HFFc6 (cell line): ENCODE measurements around the gene GSPT1. TPM values are rescaled to one million over a fixed set of nuclear protein-coding genes. Genes with fewer than 3 reads are reported as not detected.

Experiments
- DNase-seq: peaks from one replicate; pipeline ENCODE4 v3.0.0-alpha.2; 2018
- H3K27ac Mint-ChIP-seq: 2 replicates; pipeline ENCODE4 v1.8.0; 2020; ENCODE audit warnings: mild to moderate bottlenecking, mixed read lengths
- H3K27me3 Mint-ChIP-seq: 2 replicates; pipeline ENCODE4 v1.8.0; 2021; ENCODE audit warnings: mild to moderate bottlenecking, moderate library complexity, mixed read lengths; ENCODE audit not compliant: insufficient read depth
- H3K36me3 Mint-ChIP-seq: 2 replicates; pipeline ENCODE4 v1.8.0; 2021; ENCODE audit warnings: low read depth, mixed read lengths
- H3K4me1 Mint-ChIP-seq: 2 replicates; pipeline ENCODE4 v1.8.0; 2020; ENCODE audit warnings: low read depth, mixed read lengths
- H3K4me3 Mint-ChIP-seq: 2 replicates; pipeline ENCODE4 v1.8.0; 2020; ENCODE audit warnings: mild to moderate bottlenecking, moderate library complexity, mixed read lengths
- H3K9me3 Mint-ChIP-seq: 2 replicates; pipeline ENCODE4 v1.8.0; 2020; ENCODE audit warnings: mild to moderate bottlenecking, mixed read lengths
- total RNA-seq, 6 experiments: library from RNA; stranded (reverse); fragmentation: NEBNext Ultra II Directional; extraction: Animal tissue kit (Norgen Biotek cat#: 25700); gene quantifications; 2 replicates in 1 of 6; 3 replicates in 5 of 6; pipeline ENCODE4 v1.2.3, GENCODE V29; 2021
- TF ChIP-seq, protein P1 (sequence below): fragments of 200-600 bp; sonication (generic); IDR thresholded peaks from 2 replicates; pipeline ENCODE4 v1.5.0; 2021; ENCODE audit warnings: antibody characterized with exemption, mild to moderate bottlenecking

GSPT1 gene
- total RNA-seq, 6 experiments from 2014 or later, result 187 to 221 (median 211) TPM

DNA sequence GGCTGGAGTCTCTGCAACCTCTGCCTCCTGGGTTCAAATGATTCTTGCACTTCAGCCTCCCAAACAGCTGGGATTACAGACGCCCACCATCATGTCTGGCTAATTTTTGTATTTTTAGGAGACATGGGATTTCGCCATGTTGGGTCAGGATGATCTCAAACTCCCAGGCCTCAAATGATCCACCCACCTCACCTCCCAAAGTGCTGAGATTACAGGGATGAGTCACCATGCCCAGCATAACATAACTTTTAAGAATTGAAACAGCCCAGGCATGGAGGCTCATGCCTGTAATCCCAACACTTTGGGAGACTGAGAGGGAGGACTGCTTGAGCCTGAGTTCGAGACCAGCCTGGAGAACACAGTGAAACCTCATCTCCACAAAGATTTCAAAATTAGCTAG is 66.9 kb downstream of the GSPT1 start:
- Mint-ChIP-seq H3K9me3 (0 out of 2 replicates have a peak, but pooled peaks cover 4% of the 10 kb centered on the region), H3K27ac (peak overlapping the region; percentile 69), H3K4me3 (peak overlapping the region; percentile 74), H3K36me3 (peaks cover 43% of the 10 kb centered on the region), H3K27me3 (peaks cover 1% of the 10 kb centered on the region), H3K4me1 (peaks cover 21% of the 10 kb centered on the region)
- TF ChIP-seq, protein P1, sequence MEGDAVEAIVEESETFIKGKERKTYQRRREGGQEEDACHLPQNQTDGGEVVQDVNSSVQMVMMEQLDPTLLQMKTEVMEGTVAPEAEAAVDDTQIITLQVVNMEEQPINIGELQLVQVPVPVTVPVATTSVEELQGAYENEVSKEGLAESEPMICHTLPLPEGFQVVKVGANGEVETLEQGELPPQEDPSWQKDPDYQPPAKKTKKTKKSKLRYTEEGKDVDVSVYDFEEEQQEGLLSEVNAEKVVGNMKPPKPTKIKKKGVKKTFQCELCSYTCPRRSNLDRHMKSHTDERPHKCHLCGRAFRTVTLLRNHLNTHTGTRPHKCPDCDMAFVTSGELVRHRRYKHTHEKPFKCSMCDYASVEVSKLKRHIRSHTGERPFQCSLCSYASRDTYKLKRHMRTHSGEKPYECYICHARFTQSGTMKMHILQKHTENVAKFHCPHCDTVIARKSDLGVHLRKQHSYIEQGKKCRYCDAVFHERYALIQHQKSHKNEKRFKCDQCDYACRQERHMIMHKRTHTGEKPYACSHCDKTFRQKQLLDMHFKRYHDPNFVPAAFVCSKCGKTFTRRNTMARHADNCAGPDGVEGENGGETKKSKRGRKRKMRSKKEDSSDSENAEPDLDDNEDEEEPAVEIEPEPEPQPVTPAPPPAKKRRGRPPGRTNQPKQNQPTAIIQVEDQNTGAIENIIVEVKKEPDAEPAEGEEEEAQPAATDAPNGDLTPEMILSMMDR, result no peak
- peak; percentile 25 for DNase-seq

DNA sequence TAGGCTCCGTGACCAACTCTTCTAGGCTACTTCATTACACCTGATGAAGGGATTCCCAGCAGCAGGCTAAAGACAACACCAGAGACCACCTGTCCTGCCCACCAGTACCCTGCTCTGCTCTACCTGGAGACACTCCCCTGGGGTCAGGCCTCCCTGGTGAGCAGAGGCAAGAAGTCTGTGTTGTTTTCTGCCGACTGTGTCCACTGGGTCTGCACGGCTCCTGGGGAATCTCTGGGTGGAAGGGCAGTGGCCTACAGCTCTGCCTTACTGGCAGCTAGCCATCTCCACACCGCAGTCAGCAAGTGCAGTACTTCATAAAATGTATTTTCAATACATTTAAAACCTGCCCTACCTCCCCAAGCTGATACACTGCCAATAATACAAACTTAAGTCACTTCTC is 71.3 kb downstream of the GSPT1 start:
- H3K27ac Mint-ChIP-seq, result no peak overlapping the region
- no peaks in the 10 kb centered on the region for H3K9me3 Mint-ChIP-seq
- TF ChIP-seq, protein P1, result no peak
- H3K36me3 Mint-ChIP-seq, result peaks cover 43% of the 10 kb centered on the region
- peaks cover 12% of the 10 kb centered on the region for H3K4me1 Mint-ChIP-seq
- no peak for DNase-seq
- no peak overlapping the region for H3K4me3 Mint-ChIP-seq
- peaks cover 3% of the 10 kb centered on the region for H3K27me3 Mint-ChIP-seq

DNA sequence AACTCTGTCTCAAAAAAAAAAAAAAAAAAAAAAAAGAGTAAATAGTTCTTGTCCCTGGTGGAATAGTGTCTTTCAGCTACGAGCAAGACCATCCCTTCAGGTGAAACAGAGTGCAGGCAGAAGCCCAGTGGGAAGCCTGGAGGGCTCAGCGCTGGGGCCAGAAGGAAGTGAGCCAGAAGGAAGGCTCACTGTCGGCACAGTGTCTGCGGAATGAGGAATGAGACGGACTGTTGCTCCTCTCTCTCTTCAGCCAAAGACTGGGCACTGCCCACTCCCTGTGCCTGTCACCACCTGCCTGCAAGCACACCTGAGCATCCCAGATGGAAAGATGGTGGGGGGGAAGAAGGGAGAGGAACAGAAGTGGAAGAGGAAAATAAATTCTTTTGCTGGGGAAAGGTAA is 71.9 kb downstream of the GSPT1 start:
- Mint-ChIP-seq H3K4me3 (no peak overlapping the region), H3K4me1 (peaks cover 7% of the 10 kb centered on the region)

DNA sequence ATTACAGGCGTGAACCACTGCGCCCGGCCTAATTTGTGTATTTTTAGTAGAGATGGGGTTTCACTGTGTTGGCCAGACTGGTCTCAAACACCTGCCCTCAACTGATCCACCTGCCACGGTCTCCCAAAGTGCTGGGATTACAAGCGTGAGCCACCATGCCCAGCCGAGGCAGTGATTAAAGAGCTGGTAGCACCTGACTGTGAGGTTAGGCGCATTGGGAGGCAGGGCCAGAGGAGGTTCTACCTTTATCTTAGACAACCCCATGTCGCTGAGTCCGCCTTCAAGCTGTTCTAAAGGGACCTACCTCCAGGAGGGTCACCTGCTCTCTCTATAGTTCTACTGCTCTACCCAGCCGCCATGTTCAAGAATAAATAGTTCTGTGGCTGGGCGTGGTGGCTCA is 72.5 kb downstream of the GSPT1 start:
- H3K36me3 Mint-ChIP-seq, result peaks cover 33% of the 10 kb centered on the region
- no peak overlapping the region for H3K4me3 Mint-ChIP-seq

More for the DNA sequence above, 71.9 kb downstream of the GSPT1 start:
- H3K9me3 Mint-ChIP-seq, result no peaks in the 10 kb centered on the region
- H3K27ac Mint-ChIP-seq, result no peak overlapping the region
- TF ChIP-seq, protein P1, result no peak
- peaks cover 39% of the 10 kb centered on the region for H3K36me3 Mint-ChIP-seq
- peaks cover 1% of the 10 kb centered on the region for H3K27me3 Mint-ChIP-seq
- DNase-seq, result no peak

DNA sequence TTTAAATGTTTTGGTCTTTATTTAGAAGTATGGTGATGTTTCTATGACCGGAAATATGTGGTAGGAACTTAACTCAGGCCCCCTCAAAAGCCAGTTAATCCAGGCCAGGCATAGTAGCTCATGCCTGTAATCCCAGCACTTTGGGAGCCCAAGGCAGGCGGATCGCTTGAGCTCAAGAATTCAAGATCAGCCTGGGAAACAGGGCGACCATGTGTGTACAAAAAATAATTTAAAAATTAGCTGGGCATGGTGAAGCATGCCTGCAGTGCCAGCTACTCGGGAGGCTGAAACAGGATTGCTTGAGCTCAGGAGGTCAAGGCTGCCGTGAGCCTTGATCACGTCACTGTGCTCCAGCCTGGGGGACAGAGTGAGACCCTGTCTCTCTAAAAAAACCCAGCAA is 74.7 kb downstream of the GSPT1 start:
- Mint-ChIP-seq H3K4me1 (peaks cover 21% of the 10 kb centered on the region), H3K36me3 (peaks cover 37% of the 10 kb centered on the region), H3K27me3 (peaks cover 1% of the 10 kb centered on the region), H3K4me3 (no peak overlapping the region), H3K27ac (no peak overlapping the region), H3K9me3 (no peaks in the 10 kb centered on the region; the same call in 1 of the 2 replicates)
- TF ChIP-seq, protein P1, result no peak
- DNase-seq, result no peak

More for the DNA sequence above, 72.5 kb downstream of the GSPT1 start:
- no peak for DNase-seq
- H3K27me3 Mint-ChIP-seq, result peaks cover 1% of the 10 kb centered on the region
- H3K4me1 Mint-ChIP-seq, result no peaks in the 10 kb centered on the region; the same call in 1 of the 2 replicates
- no peak overlapping the region for H3K27ac Mint-ChIP-seq
- TF ChIP-seq, protein P1, result no peak
- H3K9me3 Mint-ChIP-seq, result no peaks in the 10 kb centered on the region
